HG03108 (cell line): ENCODE measurements around the gene GLRB.
"Not testable (repeated sequence)": the region's sequence is repeated elsewhere in the genome, so short reads cannot be mapped to it uniquely, and the experiment has no call there.

Experiments used
- ATAC-seq: cut with Tn5 transposase; IDR thresholded peaks from one replicate; pipeline ENCODE4 v1.9.1; 2021; ENCODE audit warnings: moderate library complexity; ENCODE audit not compliant: unreplicated experiment

The GLRB gene

DNA sequence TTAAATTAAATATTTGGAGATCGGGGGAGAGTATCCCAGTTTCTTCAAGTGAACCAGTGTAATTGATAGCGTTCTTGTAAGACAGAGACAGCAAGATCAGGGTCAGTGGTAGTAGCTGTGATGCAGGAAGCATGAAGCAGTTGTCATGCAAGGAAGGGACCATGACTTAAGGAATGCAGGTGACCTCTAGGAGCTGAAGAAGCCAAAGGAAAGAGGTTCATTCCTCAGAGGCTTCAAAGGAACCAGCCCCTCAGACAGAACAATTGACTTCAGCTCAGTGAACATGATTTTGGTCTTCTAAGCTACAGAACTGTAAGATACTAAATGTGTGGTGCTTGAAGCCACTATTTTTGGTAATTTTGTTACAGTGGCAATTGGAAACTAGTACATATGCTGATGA lies 51.6 kb downstream of the GLRB start:
- ATAC-seq, result no peak

- ATAC-seq, result no peak
Observed at GRCh38 chr4:157128395-157128794, 52.4 kb downstream of the GLRB start.

DNA sequence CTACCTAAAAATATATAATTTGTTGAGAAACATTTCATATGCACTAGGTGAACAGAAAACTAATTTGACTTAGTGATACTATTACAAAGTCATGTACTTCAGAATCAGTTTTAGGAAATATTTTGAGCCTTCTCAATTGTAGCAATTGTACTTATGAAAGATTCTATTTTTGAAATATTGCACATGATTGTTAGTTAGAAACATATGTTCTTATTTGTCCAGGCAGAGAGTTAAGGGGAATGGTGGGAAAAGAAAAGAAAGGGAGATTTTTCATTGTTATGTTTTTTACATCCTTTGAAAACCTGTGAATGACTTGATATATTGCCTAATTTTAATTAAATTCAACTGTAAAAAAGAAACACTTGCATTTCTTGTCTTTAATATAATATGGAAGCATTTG lies 66.0 kb downstream of the GLRB start:
- ATAC-seq, result no peak

- no peak for ATAC-seq
Observed at GRCh38 chr4:157143369-157143768, 67.4 kb downstream of the GLRB start.

- ATAC-seq, result no peak
Observed at GRCh38 chr4:157151711-157152110, 75.8 kb downstream of the GLRB start.

DNA sequence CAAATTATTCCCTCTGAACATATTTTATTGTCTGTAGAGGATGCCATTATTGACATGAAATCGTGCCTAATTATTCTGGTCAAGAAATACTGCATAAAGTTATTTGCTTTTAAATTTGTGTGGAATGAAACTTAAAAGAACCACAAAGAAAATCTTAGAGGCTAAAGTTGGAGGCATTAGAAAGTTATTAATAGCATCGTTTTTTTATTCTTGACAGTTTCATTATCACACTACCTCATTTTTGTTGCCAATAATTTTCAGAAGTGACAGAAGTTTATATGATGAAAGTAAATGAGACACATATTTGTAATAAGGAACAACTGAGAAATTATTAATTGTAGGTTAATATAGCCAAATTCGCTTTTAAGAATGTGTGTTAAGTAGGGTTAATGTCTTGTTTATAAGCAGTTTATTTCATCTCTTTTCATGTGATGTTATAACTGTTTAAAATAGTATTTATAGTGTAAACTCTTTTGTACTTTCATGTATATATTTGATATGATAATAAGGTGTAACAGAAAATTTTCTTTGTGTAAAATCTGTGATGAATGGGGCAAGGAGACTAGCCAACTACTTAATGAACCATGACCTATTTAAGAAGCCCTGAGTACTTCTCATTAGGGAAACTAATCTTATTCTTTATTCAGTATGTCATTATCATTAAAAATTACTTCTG lies 90.1 kb downstream of the GLRB start:
- ATAC-seq, result no peak

GRCh38 chr4:157170321-157170720 lies 94.4 kb downstream of the GLRB start:
- ATAC-seq, result no peak

GRCh38 chr4:157172011-157172410 lies 96.1 kb downstream of the GLRB start:
- ATAC-seq, result no peak

DNA sequence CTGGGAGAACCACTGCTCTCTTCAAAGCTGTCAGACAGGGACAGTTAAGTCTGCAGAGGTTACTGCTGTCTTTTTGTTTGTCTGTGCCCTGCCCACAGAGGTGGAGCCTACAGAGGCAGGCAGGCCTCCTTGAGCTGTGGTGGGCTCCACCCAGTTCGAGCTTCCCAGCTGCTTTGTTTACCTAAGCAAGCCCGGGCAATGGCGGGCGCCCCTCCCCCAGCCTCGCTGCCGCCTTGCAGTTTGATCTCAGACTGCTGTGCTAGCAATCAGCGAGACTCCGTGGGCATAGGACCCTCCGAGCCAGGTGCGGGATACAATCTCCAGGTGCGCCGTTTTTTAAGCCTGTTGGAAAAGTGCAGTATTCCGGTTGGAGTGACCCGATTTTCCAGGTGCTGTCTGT lies 104.3 kb downstream of the GLRB start:
- not testable (repeated sequence) for ATAC-seq

DNA sequence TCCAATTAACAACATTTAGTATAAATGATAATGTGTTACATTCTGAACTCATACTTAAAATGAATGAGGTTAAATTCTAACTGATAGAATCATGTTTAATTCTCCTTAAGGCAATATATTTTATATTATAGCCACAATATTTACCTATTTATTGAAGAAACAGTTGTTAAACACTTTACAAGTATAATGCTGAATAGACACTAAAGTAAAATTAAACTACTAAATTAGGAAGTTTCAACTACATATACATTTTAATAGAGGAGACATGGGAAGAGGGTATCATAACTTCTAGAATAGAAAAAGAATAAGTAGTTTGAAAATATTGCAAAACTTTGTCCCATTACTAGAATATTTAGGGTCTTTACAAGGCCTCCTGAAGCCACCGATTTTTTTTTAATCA lies 108.3 kb downstream of the GLRB start:
- no peak for ATAC-seq

GRCh38 chr4:157185363-157185762 lies 109.4 kb downstream of the GLRB start:
- no peak for ATAC-seq

GRCh38 chr4:157195374-157195773 lies 119.4 kb downstream of the GLRB start:
- ATAC-seq, result no peak

- no peak for ATAC-seq
Observed at GRCh38 chr4:157196046-157196445, 120.1 kb downstream of the GLRB start.

- no peak for ATAC-seq
Observed at GRCh38 chr4:157204634-157205244, 128.8 kb downstream of the GLRB start.

- ATAC-seq, result no peak
Observed at GRCh38 chr4:157217708-157218107, 141.8 kb downstream of the GLRB start.

DNA sequence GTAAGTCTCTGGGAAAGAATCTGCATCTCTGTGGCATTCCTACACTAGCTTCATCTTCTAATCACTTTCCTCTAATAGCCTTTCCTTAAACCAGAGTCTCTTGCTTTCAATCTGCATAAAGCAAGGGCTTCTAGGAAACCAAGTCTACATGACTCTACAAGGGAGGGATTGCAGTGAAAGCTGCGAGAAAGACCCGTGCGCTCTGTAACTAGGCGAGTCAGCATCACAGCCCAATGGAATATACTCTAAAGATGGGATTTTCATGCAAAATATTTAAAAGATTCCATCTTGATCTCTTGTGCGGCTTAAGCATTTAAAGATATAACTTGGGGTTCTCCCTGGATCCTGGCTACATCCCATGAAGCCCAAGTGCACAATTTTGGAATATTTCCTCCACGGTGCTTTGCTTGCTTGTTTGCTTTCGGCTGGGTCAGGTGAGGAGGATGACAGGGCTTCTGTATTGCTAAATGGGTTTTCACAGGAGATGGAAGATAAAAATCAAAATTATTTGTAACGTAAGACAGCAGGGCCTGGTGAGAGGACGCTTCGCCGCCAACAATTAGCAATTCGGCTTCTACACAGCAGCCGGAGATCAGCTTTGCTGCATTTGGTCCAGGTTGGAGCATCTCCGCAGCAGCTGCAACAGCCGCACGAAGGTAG lies 143.9 kb downstream of the GLRB start:
- no peak for ATAC-seq

DNA sequence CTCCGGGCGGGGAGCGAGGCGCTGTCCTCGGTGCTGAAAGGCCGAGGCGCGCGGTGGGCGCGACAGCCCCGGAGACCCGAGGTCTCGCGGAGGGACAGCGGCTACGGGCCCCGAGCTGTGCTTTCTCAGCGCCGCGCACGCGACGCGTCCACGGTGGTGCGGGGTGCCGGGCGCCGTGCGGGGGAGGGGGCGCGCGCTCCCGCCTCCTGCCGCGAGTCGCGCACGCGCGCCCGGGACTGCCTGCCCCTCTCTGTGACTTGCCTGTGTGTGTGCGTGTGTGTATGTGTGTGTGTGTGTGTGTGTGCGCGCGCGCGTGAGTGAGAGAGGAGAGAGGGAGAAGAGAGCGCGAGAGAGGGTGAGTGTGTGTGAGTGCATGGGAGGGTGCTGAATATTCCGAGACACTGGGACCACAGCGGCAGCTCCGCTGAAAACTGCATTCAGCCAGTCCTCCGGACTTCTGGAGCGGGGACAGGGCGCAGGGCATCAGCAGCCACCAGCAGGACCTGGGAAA lies 144.5 kb downstream of the GLRB start, which contains the start of gene GRIA2:
Gene GRIA2, plus strand, starts transcription at position 358 of the 511 bp plus-strand sequence. CDS start 315 bp downstream, outside the sequence.
- ATAC-seq, result no peak

DNA sequence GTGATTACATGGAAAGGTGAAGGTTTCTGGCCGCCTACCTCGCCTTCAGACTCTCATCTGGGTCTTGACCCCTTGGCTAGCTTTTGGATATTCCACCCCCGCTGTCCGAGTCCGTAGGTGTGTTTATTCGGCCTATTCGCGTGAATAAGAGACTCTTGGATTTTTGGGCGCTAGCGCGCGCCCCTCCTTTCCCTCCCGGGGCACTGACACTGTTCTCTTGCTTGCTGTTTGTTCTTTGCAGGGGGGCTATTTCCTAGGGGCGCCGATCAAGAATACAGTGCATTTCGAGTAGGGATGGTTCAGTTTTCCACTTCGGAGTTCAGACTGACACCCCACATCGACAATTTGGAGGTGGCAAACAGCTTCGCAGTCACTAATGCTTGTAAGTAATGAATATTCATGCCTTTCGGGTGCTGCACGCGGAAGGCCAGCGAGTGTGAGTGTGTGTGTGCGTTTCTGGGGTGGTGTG lies 145.5 kb downstream of the GLRB start:
- no peak for ATAC-seq
